Pons (tissue), 1 donor: ENCODE results near the gene MEGF6.

ENCODE experiments used
- DNase-seq: peaks from one replicate; pipeline ENCODE4 v3.0.0-alpha.2; 2016; ENCODE audit warnings: low spot score

MEGF6 gene

DNA sequence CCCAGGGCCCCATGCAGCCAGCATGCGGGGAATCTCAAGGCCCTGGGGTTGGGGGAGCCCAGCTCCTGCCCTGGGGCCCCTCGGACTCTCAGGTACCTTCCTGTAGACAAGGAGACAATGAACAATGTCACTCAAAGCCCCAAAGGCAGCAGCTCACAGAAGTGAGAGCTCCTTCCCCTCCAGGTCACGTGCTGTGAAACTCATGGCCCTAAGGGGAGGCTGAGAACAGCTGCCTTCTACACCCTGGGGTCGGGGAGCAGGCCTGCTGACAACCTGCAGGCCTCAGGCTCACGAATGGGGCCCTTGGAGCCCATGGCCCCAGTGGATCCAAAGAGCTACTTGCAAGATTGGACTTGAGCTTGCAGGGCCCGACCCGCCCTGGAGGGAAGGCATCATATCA, 3.2 kb downstream of the MEGF6 start:
- DNase-seq = no peak

DNA sequence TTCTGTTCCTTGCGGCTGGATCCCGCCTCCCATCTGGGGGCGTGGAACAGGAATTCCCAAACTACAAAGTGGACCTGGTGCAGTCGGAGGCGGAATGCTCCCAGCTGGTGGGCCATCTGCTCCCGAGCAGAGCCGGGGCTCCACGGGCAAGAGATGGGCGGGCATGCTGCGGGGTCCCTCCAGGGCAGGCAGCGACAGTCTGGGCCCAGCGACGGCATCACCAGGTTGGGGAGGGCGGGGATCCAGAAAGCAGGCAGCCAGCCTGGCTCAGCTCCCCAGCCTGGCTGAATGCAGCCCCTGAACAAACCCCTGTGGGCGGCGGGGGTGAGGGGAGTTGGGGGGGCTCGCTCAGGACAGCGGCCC, 3.6 kb downstream of the MEGF6 start:
- no peak for DNase-seq

DNA sequence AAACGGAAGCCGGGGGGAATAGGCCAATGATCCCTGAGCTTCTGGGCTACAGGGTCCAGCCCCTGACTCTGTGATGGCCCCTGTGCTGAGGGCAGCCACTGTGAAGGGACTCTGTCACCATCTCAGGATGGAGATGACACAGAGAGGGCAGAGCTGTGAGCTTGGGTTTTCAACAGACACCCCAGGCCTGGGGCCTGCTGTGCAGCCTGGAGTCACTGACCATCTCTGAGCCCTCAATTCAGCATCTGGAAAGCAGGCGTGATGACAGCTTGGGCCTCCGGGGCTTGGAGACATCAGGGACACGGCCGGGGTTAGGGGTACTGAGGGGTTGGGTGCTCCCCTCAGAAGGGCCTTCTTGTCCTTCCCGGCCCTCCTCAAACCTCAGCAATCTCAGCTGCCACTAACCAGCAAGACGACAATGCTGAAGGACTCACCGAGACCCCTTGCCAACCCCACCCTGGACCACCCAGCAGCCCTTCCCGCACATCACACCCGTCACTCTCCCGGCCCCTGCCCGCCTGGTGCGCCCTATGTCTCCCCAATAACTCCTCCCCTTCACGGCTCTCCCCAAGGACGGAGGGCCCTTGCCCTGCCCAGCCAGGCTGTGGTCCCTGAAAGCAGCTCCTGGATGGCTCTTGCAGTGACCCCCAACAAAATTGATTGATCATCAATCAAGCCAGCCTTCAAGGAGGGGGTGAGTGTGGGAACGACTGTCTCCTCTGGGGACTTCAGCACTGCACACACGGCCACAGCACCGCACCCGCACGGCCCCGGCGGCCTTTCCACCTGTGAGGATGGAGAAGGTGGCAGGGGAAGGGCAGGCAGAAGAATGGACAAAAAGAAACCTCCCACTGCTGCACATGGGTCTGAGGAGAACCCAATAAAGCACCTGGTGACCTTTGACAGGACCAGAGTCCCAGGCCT, 4.3 kb downstream of the MEGF6 start:
- no peak for DNase-seq

DNA sequence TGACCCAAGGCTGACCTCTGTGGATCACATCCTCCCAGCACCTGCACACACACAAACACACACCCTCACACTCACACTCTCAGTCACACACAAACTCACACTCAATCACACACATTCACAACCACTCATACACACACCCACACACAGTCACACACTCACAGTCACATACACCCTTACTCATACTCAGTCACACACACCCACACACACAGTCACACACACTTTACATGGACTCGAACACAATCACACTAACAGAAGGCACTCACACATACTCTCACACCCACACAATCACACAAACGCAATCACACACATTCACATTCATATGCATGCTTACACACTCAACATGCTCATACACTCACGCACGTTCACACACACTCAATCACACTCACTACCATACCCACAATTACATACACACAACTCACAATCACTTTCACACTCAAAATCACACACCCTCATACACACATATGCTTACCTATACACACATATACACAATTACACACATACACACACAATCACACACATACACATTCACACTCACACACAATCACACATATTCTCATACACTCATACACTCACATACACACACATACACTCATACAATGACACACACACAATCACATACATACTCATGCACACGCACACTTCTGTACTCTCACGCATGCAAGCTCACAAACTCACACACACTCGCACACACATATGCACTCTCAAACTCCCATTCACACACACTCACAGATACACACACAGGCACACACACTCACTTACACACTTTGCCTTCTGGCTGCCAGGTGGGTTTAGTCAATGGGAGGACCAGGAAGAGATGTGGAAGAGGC, 6.1 kb downstream of the MEGF6 start:
- no peak for DNase-seq

DNA sequence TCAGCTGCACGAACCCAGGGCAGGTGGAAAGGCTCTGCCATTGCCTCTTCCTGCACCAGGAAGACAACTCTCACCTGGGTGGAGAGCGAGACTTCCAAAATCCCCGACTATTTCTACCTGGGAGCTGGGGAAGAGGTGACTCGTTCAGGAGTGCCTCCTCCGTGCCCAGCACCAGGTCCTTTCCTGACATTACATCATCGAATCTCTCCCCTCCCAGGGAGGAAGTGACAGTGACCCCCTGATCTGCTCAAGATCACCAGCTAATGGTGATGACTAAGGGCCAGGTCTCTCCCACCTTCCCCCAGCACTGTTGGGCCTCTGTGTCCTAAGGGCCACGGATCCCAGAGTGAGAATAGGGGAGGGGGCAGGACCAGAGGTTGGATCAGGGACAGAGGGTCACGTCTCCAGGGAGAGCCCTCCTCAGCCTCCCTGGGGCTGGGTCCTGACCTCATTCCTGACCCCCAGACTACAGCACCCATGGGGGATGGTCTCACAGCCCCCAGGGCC, 6.8 kb downstream of the MEGF6 start:
- no peak for DNase-seq

DNA sequence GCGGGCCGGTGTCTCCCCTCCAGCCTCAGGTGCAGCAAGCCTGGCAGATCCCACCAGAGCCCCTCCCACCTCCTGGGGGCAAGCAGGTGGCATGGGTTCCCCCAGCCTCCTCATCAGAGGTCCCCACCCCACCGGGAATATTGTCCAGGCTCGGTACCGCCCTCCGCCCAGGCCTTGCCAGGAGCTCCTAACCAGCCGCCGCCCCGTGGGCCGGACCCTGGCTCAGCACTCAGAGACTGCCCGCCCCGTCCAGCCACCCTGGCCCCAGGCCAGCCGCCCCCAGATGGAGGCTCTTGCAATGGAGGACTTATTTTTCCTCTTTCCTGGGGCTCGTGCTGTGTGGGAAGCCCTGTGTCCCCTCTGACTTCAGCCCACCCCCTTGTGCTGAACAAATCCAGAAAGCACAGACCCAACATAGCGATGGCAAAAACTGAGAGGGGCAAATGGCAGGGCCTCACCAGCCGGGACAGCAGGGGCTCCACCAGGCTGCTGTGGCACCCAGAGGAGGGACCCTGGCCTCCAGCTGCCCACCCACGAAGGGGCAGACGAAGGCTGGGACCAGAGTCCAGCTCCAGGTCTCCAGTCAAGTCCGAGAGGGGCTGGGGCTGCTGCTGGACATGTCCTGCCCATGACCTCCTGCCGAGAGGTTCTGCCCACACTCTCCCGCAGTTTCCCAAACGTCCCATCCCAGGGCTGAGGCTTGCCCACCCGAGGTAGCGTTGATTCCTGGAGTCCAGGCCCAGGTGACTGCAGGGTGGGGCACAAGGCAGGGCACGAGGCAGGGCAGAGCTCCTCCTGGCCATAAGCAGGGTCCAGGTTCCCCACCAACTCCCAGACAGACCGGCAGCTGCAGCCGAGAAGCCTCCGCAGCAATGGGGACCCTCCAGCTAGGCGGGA, 7.5 kb downstream of the MEGF6 start:
- DNase-seq = no peak

DNA sequence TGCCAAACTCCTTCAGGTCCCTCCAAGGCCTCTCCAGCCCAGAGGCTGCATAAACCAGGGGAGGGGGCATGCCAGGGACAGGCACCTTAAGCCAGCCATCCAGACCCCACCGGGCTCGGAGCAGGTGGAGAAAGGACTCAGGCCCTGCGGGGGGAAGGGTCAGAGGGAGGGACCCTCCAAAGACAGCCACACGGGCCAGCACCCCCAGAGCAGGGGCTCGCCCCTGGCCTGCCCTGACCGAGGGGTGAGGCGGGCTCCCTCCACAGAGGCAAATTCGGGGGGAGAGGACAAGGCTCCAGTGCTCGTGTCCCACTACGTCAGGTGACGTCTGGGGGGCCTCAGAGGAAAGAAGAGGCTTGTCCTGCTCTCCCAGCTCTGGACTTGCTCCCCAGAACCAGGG, 8.2 kb downstream of the MEGF6 start:
- DNase-seq = no peak

DNA sequence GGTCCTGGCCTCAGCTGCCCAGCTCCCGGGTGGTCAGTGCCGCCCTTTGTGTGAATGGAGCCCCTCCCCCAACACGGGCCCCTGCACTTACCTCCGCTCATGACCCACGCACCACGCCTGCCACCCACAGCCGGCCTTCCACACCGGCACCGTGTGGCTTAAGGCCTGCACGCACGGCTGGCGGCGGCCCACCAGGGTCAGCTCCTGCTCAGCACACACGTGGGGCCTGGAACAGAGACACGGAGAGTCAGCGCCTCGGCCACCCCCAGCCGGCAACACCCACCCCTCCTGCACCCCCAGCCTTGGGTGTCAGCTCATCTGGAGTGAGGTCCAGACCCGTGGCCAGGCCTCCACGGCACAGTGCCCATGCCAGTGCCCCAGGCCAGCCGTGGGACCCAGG, 8.9 kb downstream of the MEGF6 start:
- no peak for DNase-seq

DNA sequence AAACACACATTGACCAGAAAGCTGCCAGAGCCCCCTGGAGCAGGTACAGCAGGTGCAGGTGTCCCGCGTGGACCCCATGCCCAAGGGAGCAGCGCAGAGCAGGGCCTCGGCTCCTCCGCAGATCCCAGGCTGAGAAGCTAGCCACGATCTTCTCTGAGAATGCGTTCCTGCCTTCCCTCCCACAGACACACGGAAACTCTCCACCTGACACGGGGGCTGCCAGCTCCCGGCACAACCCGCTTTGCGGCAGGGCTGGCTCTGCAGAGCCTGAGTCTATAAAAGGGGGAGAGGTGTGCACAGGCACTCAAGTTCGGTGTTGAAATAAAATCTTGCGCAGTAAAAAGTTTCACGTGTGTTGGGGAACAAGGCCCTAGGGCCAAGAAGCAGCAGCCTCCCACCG, 9.6 kb downstream of the MEGF6 start:
- no peak for DNase-seq

DNA sequence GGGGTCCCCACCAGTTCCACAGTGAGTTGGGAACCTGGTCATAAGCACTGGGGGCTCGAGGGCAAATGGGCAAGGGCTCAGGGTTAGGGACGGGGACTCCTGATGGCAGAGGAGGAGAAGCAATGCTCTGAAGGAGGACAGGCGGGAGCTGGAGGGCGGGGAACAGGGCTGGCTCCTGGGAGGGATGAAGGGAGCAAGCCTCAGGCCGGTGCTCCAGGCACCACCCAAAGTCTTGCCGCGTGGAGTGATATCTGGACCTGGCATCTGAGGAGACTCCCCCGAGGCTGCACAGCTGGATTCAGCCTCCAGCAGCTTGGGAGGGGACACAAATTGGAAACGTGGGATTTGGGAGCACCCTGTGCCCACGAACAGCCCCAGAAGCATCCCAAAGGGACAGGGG, 11.0 kb downstream of the MEGF6 start:
- DNase-seq = no peak

DNA sequence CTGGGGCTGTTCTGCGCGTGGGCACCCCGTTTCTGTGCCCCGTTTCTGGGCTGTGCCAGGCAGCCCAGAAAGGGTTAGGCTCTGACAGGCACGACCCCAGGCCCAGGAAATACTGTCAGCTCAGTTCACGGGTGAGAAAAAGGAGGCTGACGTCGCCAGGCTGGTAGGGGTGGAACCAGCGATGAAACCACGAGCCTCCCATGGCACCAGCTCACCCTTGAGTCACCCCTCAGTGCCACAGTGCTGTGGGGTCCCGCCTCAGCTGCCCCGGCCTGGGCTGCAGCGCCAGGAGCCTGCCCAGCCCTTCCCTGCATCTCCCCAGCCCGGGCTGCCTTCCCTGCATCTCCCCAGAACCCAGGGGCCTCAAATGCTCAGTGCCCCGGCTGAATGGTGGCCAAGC, 11.5 kb downstream of the MEGF6 start:
- no peak for DNase-seq

DNA sequence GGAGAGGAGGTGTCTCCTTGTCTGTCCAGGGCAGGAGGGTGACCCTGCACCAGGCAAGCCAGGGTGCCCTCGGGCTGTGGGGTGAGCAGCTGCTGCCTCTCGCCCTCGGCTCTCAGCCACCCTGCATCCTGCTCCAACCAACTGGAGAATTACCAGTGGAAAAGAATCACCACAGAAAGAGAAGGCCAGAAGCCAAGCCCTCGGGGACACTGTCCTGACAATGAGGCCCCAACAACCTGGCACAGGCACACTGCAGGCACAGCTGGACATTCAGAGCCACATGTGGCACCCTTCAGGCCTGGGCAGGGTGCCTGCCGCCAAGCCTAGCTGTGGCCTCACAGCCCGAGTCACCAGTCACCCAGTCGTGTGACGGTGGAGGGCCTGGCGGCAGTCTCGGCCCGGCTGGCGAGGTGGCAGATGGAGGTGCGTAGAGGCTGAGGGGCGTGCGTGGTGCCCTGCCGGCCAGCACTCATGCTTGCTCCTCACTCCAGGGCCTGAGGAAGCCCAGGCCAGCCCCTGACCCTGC, 12.0 kb downstream of the MEGF6 start:
- DNase-seq = peak; percentile 31

DNA sequence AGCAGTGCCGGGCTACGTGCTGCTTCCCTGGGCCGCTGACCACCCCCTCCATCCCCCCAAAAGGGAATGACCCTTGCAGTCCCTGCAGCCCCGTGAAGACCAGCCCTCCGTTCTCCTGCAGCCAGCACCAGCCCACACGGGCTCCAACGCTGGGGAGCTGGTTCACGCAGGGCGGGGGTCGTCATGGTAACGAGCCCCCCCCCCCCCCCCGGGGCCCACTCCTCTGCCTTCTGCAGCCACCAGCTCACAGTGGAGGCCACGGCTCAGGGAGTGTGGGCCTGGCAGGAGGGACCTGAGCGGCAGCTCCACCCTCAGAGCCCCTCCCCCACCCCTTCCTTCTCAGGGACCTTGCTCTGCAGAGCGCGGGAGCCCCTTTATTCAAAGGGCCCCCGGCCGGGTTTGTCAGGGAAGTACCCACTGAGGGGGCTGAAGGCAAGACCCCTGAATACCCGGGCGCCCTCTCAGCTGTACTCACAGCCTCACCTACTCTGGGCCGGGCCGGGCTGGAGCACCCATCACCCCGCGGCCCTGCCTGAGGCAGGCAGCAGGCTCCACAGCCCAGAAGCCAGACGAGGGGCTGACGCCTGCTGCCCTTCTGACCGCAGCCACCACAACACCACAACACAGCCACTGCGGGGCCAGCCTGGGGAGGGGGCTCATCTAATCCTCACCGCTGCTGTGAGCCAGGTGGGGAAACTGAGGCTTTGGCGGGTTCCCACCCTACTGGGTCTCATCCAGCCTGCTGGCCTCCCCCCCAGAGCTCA, 12.6 kb downstream of the MEGF6 start:
- no peak for DNase-seq

DNA sequence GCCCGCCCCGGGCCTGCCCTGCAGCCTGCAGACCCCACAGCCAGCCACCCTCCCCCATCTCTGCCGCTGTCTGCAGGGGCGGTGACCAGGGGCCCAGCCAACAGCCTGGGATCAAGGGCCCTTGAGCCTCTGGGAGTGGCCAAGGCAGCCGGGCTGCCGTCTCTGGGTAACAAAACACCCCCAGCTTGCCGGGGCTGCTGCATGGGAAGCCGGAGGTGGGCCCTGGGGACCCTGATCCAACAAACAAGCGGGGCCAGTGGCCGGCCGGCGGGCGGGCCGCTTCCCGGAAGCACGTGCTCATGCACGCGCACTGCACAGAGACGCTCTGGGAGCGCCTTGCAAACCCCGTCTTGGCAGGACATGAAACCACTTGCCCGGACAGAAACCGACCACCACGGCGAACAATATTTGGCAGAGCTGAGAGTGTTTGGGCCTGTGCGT, 13.2 kb downstream of the MEGF6 start:
- no peak for DNase-seq

DNA sequence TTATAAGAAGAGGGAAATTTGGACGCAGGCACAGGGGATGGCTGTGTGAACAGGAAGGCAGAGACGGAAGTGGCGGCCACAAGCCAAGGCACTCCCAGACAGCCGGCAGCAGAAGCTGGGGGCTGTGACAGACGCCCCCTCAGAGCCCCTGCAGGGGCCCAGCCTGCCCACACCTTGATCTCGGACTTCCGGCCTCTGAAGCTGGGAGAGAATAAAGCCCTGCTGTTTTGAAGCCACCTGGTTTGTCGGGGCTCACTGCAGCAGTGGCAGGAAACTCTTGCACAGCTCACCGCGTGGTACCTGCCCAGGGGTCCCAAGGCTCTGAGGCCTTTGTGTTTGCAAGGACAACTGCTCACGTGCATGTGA, 13.7 kb downstream of the MEGF6 start:
- DNase-seq = no peak

DNA sequence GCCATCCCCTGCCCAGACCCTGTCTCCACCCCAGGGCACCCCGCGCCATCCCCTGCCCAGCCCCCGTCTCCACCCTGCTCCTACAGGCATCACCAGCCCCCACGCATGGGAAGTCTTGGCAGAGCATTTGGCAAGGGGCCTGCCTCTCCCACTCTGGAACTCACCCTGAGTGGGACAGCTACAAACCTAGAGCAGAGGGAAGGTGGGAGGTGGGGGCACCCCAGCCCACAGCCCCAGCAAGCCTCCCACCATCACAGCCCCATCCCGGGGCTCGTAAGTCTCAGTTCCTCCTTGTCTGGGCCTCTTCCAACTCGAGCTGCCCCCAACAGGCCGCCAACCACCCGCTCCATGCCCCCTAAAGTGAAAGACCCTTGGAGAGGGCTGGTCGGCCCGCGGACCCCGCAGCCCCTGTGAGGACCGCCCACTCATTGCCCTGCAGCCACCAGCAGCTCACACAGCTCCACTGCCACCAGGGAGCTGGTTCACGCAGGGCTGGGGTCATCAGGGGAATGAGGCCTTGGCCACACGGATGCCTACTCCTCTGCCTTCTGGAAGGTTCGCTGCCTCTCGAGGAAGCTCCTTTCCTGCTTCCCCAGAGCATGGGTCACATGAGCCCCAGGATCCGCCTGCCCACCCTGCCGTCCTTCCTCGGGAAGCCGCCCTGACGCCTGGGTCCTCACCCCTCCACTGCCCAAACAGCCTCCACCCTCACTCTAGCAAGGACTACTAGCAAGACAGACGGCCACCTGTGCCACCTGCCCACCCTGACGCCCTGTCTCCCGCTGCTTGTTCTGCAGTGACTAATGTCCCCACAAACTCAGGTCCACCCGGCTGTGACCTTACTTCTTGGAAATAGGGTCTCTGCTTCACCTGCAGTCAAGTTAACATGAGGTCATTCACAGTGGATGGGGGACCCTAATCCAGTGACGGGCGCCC, 14.4 kb downstream of the MEGF6 start:
- DNase-seq = no peak

DNA sequence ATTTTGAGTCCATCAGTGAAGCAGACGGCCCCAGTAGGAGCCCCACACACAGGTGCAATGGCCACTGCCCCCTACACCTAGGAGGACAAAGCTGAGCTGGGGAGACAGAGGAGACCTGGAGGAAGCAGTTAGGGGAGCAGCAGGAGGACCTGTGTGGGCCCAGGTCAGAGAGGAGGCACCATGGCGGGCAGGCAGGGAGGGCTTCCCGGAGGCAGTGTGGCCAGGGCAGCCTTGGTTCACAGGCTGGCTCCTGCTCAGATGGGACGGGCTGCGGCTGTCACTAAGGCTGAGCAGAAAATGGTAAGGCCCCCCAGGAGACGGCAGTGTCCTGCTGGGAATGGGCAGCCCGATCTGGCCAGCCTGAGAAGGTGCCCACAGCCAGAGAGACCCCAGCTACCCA, 15.4 kb downstream of the MEGF6 start:
- DNase-seq = no peak

DNA sequence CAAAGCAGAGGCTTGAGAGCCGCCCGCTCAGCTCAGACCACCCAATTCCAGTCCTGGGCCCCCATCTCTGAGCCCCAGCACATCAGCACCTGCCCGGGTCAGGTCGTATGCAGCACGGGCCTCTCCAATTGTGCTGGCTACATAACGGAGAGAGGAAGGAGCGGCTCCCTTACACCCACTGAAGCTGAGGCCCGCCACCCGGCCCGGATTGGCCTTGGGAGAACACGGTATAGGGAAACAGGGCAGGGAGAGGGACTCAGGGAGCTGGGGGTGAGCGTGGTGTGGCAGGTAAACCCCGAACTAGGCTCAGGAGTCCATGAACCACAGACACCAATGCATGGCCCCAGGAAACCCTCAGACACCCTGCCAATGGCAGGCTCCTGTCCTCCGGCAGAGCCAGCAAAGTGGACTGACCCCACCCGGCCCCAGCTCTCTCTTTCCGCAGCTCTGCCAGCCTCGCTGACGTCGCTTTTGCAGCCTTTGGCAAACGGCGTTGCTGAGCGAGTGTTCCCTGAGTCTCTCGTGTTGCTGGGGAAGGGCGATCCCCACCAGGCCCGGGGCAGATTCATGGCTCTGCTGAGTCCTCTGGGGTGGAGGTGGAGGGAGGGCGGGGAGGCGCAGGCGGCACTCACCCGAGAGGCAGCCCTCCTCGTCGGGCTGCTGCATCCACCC, 16.5 kb downstream of the MEGF6 start:
- DNase-seq = no peak

DNA sequence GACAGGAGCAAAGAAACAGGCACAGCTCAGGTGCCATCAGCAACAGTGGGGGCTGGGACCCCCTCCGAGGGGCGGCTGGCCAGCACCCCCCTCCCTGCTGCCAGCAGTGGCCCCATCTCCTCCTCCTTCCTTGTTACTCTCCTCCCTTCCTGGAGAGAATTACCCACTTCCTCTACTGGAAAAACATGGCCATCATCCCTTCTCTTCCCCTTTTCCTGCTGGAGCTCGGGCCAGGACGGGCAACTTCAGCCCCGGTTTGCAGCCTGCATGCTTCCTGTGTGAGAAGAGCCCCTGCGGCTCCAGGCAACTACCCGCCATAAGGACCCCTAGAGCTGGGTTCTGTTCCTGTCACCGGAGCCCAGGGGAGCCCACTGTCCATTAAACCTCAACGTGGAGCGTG, 17.6 kb downstream of the MEGF6 start:
- no peak for DNase-seq
